Epithelial cell of proximal tubule (primary cell): ENCODE results near the gene PACS2. TPM values are rescaled to one million over a fixed set of nuclear protein-coding genes. Genes with fewer than 3 reads are reported as not detected.

ENCODE experiments used
- DNase-seq: peaks from one replicate; pipeline ENCODE4 v3.0.0-alpha.2; 2011; ENCODE audit warnings: low read depth
- H3K4me3 ChIP-seq: 2 replicates; pipeline ENCODE4 v1.5.1; 2011; ENCODE audit warnings: low read depth, mild to moderate bottlenecking, low read length
- total RNA-seq: library from RNA; depleted of rRNA; stranded (reverse); fragments of >200 nt; gene quantifications from 2 replicates; pipeline ENCODE4 v1.2.3, GENCODE V29; 2015
- TF ChIP-seq, protein P1 (sequence below): conservative IDR thresholded peaks from 2 replicates; pipeline ENCODE4 v1.5.1; 2012; ENCODE audit warnings: low read depth, mild to moderate bottlenecking, low read length

Gene PACS2
- total RNA-seq, 1 donor from 2014 or later = 68.7 TPM

GRCh38 chr14:105389976-105390848, 75.7 kb downstream of the PACS2 start:
- TF ChIP-seq, protein P1, sequence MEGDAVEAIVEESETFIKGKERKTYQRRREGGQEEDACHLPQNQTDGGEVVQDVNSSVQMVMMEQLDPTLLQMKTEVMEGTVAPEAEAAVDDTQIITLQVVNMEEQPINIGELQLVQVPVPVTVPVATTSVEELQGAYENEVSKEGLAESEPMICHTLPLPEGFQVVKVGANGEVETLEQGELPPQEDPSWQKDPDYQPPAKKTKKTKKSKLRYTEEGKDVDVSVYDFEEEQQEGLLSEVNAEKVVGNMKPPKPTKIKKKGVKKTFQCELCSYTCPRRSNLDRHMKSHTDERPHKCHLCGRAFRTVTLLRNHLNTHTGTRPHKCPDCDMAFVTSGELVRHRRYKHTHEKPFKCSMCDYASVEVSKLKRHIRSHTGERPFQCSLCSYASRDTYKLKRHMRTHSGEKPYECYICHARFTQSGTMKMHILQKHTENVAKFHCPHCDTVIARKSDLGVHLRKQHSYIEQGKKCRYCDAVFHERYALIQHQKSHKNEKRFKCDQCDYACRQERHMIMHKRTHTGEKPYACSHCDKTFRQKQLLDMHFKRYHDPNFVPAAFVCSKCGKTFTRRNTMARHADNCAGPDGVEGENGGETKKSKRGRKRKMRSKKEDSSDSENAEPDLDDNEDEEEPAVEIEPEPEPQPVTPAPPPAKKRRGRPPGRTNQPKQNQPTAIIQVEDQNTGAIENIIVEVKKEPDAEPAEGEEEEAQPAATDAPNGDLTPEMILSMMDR = no peak
- DNase-seq = no peak
- no peak overlapping the region for H3K4me3 ChIP-seq

DNA sequence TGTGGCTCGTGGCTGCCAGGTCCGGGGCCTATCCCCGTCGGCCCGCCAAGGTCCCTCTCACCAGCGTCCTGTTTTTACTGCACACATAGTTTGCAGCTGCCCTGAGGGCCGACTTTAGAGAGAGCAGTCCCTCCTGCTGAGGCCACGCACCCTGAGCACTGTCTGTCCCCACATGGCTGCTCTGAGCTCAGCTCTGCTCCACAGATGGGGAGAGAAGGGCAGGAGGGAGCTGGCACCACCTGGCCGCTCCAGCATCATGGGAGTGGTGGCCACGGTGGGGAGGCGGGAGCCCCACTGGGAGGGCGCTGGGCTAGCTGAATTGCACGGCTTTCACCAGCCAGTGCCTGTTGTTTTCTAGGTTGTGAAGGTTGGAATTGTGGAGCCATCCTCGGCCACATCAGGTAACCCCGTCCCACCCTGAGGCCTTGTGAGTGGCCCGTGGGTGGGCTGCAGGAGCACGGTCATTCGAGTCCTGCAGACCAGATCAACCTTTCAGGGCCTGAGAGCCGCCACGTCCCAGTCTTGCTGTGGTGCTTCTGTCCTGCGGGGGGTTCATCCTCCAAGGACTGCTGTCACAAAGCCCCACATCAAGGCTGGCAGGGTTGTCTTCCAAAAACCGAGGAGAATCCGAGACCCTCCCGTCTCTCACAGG, 76.4 kb downstream of the PACS2 start:
- no peak for DNase-seq
- no peak overlapping the region for H3K4me3 ChIP-seq
- TF ChIP-seq, protein P1 = no peak

GRCh38 chr14:105391541-105391940, 77.0 kb downstream of the PACS2 start:
- no peak overlapping the region for H3K4me3 ChIP-seq
- DNase-seq = no peak
- TF ChIP-seq, protein P1 = no peak

- DNase-seq = no peak
- TF ChIP-seq, protein P1 = no peak
Observed at GRCh38 chr14:105392131-105393090, 77.9 kb downstream of the PACS2 start.

GRCh38 chr14:105393151-105393550, 78.6 kb downstream of the PACS2 start:
- no peak for DNase-seq
- H3K4me3 ChIP-seq = no peak overlapping the region
- TF ChIP-seq, protein P1 = no peak

More at GRCh38 chr14:105392131-105393090, 77.9 kb downstream of the PACS2 start:
- no peak overlapping the region for H3K4me3 ChIP-seq

DNA sequence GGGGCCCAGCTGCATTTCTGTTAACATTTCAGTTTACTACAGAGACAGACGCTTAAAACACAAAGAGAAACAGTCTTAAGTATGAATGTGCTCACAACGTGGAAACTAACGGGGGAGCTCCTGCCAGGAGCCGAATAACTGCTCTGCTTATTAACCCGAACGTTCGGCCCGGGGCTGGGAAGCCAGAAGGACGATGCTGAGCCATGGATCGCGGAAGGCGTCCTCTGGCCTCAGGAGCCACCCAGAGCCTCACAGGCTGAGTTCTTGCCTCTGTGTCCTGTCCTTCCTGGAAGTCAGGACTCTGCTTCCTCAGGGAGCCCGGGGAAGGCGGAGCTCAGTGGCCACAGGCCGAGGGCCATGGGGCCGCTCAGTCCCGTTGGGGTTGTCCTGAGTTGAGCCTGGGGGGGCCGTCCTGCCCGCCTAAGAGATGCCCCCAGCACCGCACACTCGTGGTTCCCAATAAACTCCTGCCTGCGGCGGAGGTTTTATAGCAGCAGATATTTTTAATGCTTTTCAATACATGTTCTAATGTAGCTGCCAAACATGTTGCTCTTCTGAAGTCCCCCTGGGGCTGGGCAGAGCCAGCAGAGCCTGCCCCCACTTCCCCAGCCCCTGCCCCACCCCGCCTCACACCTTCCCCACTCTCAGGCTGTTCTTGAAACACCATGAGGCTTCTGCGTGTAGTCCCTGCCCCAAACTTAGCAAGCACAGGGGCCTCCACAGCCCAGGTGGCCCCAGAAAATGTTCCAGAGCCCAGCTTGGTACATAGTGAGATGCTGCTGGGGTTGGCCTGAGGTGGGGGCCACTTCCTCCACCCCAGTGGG, 80.4 kb downstream of the PACS2 start:
- H3K4me3 ChIP-seq = no peak overlapping the region
- TF ChIP-seq, protein P1 = no peak
- no peak for DNase-seq
